K562 (cell line): ENCODE results near the gene TPMT. TPM values are rescaled to one million over a fixed set of nuclear protein-coding genes. Genes with fewer than 3 reads are reported as not detected.

Experiments used
- ATAC-seq: fragments of 200-7000 bp; cut with Tn5 transposase; 3 replicates; pipeline ENCODE4 v1.9.1; 2020; ENCODE audit warnings: moderate library complexity
- BruUV-seq: library from RNA; stranded (reverse); fragments of 400-500 nt; replicated peaks from 2 replicates; lab custom pipeline; 2021; lab: Mats Ljungman, UMichigan
- CTCF ChIA-PET: fragments of 300-600 bp; formaldehyde crosslinking; extraction: SDS; loops from one replicate; lab custom pipeline; 2021; ENCODE audit warnings: low intra/inter-chr PET ratio; lab: Yijun Ruan, JAX
- POLR2A ChIA-PET: fragments of 300-600, 350-650 bp; sonication (Branson Sonifier 250); formaldehyde crosslinking; extraction: SDS; loops from one replicate; lab custom pipeline; 2021; ENCODE audit warnings: antibody characterized with exemption, inconsistent platforms; lab: Yijun Ruan, JAX
- DNase-seq, 4 experiments: peaks; one replicate each; pipeline versions ENCODE4 v3.0.0 to v3.0.0-alpha.2; 2011 to 2018; ENCODE audit warnings: low spot score in 3 of 4, mixed read lengths in 3 of 4; ENCODE audit errors: extremely low read depth in 1 of 4
- FAIRE-seq: peaks from 2 replicates; lab custom pipeline; 2011; peaks lifted over from hg19 to GRCh38; lab: Jason Lieb, UNC
- H2AFZ ChIP-seq: 2 replicates; pipeline ENCODE4 v1.6.0; 2011; ENCODE audit warnings: low read depth, low read length, control low read depth, inconsistent platforms
- H3K27ac ChIP-seq: fragments of 200-600 bp; 3 replicates; pipeline ENCODE4 v1.8.0; 2011; ENCODE audit warnings: low read depth, mild to moderate bottlenecking, control low read depth, inconsistent platforms, low read length, moderate library complexity, mixed read lengths; ENCODE audit errors: extremely low read depth
- H3K27me3 ChIP-seq, 2 experiments: fragments of 300-600 bp in 1 of 2; 2 replicates in 1 of 2; 3 replicates in 1 of 2; pipeline versions ENCODE4 v1.6.0 to v1.8.0; 2011; ENCODE audit warnings: inconsistent platforms in 2 of 2, low read length in 2 of 2, mild to moderate bottlenecking in 1 of 2, mixed read lengths in 1 of 2, moderate library complexity in 1 of 2; ENCODE audit not compliant: control insufficient read depth in 2 of 2, insufficient read depth in 2 of 2
- H3K36me3 ChIP-seq: fragments of 300-600 bp; 3 replicates; pipeline ENCODE4 v1.8.0; 2011; ENCODE audit warnings: mild to moderate bottlenecking, low read length, inconsistent platforms; ENCODE audit not compliant: control insufficient read depth, insufficient read depth
- H3K4me1 ChIP-seq, 2 experiments: fragments of 200-600 bp in 1 of 2; replicated peaks in 1 of 2; 2 replicates in 1 of 2; 3 replicates in 1 of 2; pipeline versions ENCODE4 v1.5.1 to v1.8.0; 2011; ENCODE audit warnings: inconsistent platforms in 2 of 2, low read length in 2 of 2, mild to moderate bottlenecking in 1 of 2, mixed read lengths in 1 of 2, moderate library complexity in 1 of 2; ENCODE audit not compliant: control insufficient read depth in 2 of 2, insufficient read depth in 2 of 2
- H3K4me2 ChIP-seq: 2 replicates; pipeline ENCODE4 v1.6.1; 2011; ENCODE audit warnings: low read length, control low read depth, inconsistent platforms, mixed read lengths; ENCODE audit not compliant: insufficient read depth
- H3K4me3 ChIP-seq: fragments of 200-600 bp; sonication (generic), shearing (Covaris generic); 2 replicates; pipeline ENCODE4 v1.5.1; 2016; ENCODE audit warnings: control low read depth, inconsistent platforms
- H3K79me2 ChIP-seq: fragments of 200-600 bp; 3 replicates; pipeline ENCODE4 v1.8.0; 2011; ENCODE audit warnings: low read length, inconsistent platforms; ENCODE audit not compliant: control insufficient read depth, insufficient read depth
- H3K9ac ChIP-seq, 2 experiments: 2 replicates each; pipeline versions ENCODE4 v1.6.0 to v1.6.1; 2011; ENCODE audit warnings: low read depth in 2 of 2, low read length in 2 of 2, control low read depth in 1 of 2, inconsistent platforms in 1 of 2, mild to moderate bottlenecking in 1 of 2, mixed read lengths in 1 of 2; ENCODE audit not compliant: insufficient read depth in 1 of 2
- H3K9me1 ChIP-seq: one replicate; pipeline ENCODE4 v1.6.0; 2011; ENCODE audit warnings: inconsistent platforms, mild to moderate bottlenecking, low read length, moderate library complexity; ENCODE audit not compliant: control insufficient read depth, insufficient read depth
- H3K9me3 ChIP-seq: replicated peaks from 2 replicates; pipeline ENCODE4 v1.5.1; 2011; ENCODE audit warnings: low read depth, low read length, inconsistent platforms; ENCODE audit not compliant: control insufficient read depth, insufficient read depth
- H4K20me1 ChIP-seq: replicated peaks from 2 replicates; pipeline ENCODE4 v1.6.1; 2011; ENCODE audit warnings: low read length, inconsistent platforms, mixed read lengths; ENCODE audit not compliant: control insufficient read depth, insufficient read depth
- FOXM1 ChIP-seq, 2 experiments: fragments of 450-650 bp in 1 of 2; sonication (generic) in 1 of 2; formaldehyde crosslinking in 1 of 2; IDR thresholded peaks; 2 replicates each; pipeline versions ENCODE4 v1.6.1 to v1.9.0; 2017 to 2022; ENCODE audit warnings: low read depth in 2 of 2, mild to moderate bottlenecking in 2 of 2, missing genetic modification reagents in 1 of 2, moderate library complexity in 1 of 2
- FOXP1 ChIP-seq: sonication (generic); formaldehyde crosslinking; IDR thresholded peaks from 2 replicates; pipeline ENCODE4 v1.8.0; 2022; ENCODE audit warnings: mild to moderate bottlenecking, missing genetic modification reagents
- HEY1 ChIP-seq: fragments of 250-450 bp; sonication (Bioruptor Pico); IDR thresholded peaks from 2 replicates; pipeline ENCODE4 v1.5.0; 2020; ENCODE audit warnings: mild to moderate bottlenecking, moderate library complexity, borderline replicate concordance
- HNRNPL ChIP-seq: fragments of 200-400 bp; formaldehyde crosslinking; IDR thresholded peaks from 2 replicates; pipeline ENCODE4 v1.6.1; 2017; ENCODE audit warnings: low read depth, mild to moderate bottlenecking, low read length
- HSF4 ChIP-seq: fragments of 250-450 bp; sonication (Bioruptor Pico); IDR thresholded peaks from 2 replicates; pipeline ENCODE4 v2.1.2; 2022; ENCODE audit warnings: mild to moderate bottlenecking, moderate library complexity, borderline replicate concordance
- IRF2 ChIP-seq: sonication (generic); formaldehyde crosslinking; IDR thresholded peaks from 2 replicates; pipeline ENCODE4 v1.8.1; 2022; ENCODE audit warnings: mild to moderate bottlenecking, missing genetic modification reagents
- KHSRP ChIP-seq: fragments of 450-650 bp; IDR thresholded peaks from 2 replicates; pipeline ENCODE4 v1.6.1; 2017
- MTA1 ChIP-seq: fragments of 450-650 bp; IDR thresholded peaks from 2 replicates; pipeline ENCODE4 v1.6.1; 2017; ENCODE audit warnings: borderline replicate concordance
- NFE2L1 ChIP-seq: fragments of 450-650 bp; IDR thresholded peaks from 2 replicates; pipeline ENCODE4 v1.6.1; 2016; ENCODE audit warnings: missing genetic modification characterization, low read depth, mild to moderate bottlenecking, missing compliant biosample characterization, moderate library complexity, borderline replicate concordance
- PRPF4 ChIP-seq: fragments of 200-400 bp; formaldehyde crosslinking; IDR thresholded peaks from one replicate; pipeline ENCODE4 v1.6.1; 2017; ENCODE audit warnings: low read length, low read depth, mild to moderate bottlenecking; ENCODE audit not compliant: insufficient read depth, poor library complexity, severe bottlenecking
- SMAD3 ChIP-seq: fragments of 450-650 bp; formaldehyde crosslinking; conservative IDR thresholded peaks from 2 replicates; pipeline ENCODE4 v1.4.0; 2020; ENCODE audit warnings: mild to moderate bottlenecking
- SPI1 ChIP-seq: IDR thresholded peaks from 2 replicates; pipeline ENCODE4 v1.6.1; 2011; ENCODE audit warnings: low read depth, low read length, control low read depth, borderline replicate concordance
- ZNF644 ChIP-seq: fragments of 200-800 bp; sonication (Bioruptor generic); IDR thresholded peaks from 2 replicates; pipeline ENCODE4 v1.6.1; 2016; ENCODE audit warnings: low read depth, missing genetic modification characterization, missing compliant biosample characterization
- ZNF75A ChIP-seq: fragments of 450-650 bp; formaldehyde crosslinking; IDR thresholded peaks from 2 replicates; pipeline ENCODE4 v1.4.0; 2020; ENCODE audit warnings: mild to moderate bottlenecking
- ZNF830 ChIP-seq: fragments of 250-450 bp; sonication (Bioruptor Pico); IDR thresholded peaks from 2 replicates; pipeline ENCODE4 v1.5.0; 2021; ENCODE audit warnings: mild to moderate bottlenecking
- WGBS: fragments of 100-300 bp; shearing (Covaris generic); methylation state at CpG from one replicate; pipeline ENCODE4 v1.1.6; 2016; ENCODE audit warnings: low coverage, mixed read lengths; ENCODE audit not compliant: insufficient coverage; ENCODE audit errors: missing lambda C conversion rate; 5-methylcytosine and 5-hydroxymethylcytosine counted together
- in situ Hi-C: fragments of 300-500 bp; cut with MboI; formaldehyde crosslinking; loops from 4 replicates; pipeline ENCODE4 v1.15.0; 2018; ENCODE audit warnings: inconsistent platforms, mixed read lengths
- intact Hi-C: fragments of 100-400 bp; cut with micrococcal nuclease; formaldehyde crosslinking; loops from 2 replicates; pipeline ENCODE4 v1.14.2; 2022
- polyA plus RNA-seq, 8 experiments: library from polyadenylated mRNA; depleted of rRNA in 4 of 8; stranded (reverse) in 5 of 8; unstranded in 3 of 8; fragments of >200 nt; fragmentation: Nextera tagmentation in 2 of 8; fragmentation: Illumina TruSeq in 1 of 8; extraction: Ambion mirVana in 2 of 8; extraction: Trizol in 1 of 8; gene quantifications; 2 replicates each; pipeline versions ENCODE4 v1.2.1 to v1.2.3, GENCODE V29; 2011 to 2014; ENCODE audit warnings: inconsistent platforms in 1 of 8, missing spikeins in 1 of 8
- total RNA-seq, 7 experiments: library from RNA; depleted of rRNA in 6 of 7; stranded (reverse); fragments of >200 nt in 6 of 7; fragmentation: Illumina TruSeq in 2 of 7; extraction: Trizol in 2 of 7; gene quantifications; 2 replicates each; pipeline versions ENCODE4 v1.2.1 to v1.2.3, GENCODE V29; 2011 to 2021; ENCODE audit warnings: low replicate concordance in 1 of 7
- TF ChIP-seq, protein P1 (sequence below), 2 experiments: IDR thresholded peaks; 2 replicates each; pipeline ENCODE4 v1.6.1; 2011; ENCODE audit warnings: borderline replicate concordance in 1 of 2, control low read depth in 1 of 2, low read depth in 1 of 2, low read length in 1 of 2, mild to moderate bottlenecking in 1 of 2, mixed read lengths in 1 of 2, moderate library complexity in 1 of 2; ENCODE audit not compliant: insufficient read depth in 1 of 2, insufficient read length in 1 of 2, poor library complexity in 1 of 2, severe bottlenecking in 1 of 2; ENCODE audit errors: extremely low read depth in 1 of 2
- TF ChIP-seq, protein P2 (sequence below): fragments of 250-450 bp; sonication (Bioruptor Pico); IDR thresholded peaks from 2 replicates; pipeline ENCODE4 v1.4.0; 2020

Gene TPMT
- total and polyA plus RNA-seq, 9 of the 15 experiments (the other 6 are each of a cell fraction or from before 2014, with no cell fraction given) = 24.2 to 67.4 (median 46.5) TPM

DNA sequence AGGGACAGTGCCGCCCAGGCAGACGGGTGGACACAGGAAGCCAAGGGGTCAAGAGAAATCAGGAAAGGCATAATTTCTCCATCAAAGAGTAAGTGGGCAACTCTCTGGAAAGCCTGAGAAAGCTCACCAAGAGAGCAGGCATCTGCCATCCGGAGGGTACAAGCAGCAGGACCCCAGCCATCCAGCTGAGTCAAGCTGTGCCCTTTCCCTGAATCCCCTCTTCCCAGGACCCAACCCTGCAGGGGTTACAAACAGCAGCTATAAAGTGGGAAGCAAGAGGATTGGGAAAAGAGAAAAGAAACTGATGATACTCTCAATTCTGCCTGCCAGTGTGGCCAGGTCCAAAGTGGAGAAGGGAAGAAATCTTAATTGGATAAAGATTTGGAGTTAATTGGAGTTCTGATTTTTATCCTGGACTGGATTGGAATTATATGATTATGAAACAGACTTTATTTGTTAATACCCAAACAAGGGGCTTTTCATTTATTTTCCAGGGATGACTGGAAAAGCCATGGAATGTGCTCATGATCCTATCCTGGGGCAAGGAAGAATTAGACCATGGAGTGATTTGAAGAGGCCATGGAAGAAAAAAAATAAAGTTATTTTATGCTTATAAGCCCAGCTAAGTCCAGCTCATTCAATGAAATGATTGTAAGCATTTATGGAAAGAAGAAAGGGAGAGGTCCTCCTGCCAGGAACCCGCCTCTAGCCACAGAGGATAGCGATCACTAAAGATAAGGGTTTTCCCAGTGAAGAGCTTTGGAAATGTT lies 67.3 kb downstream of the TPMT start:
- Histone ChIP-seq H3K4me1 (no peaks in the 10 kb centered on the region; a peak in 1 of 5 replicates), H3K9me3 (peaks cover 25% of the 10 kb centered on the region), H4K20me1 (no peaks in the 10 kb centered on the region), H3K79me2 (no peaks in the 10 kb centered on the region), H3K4me2 (no peak overlapping the region), H3K36me3 (no peaks in the 10 kb centered on the region), H3K9me1 (no peaks in the 10 kb centered on the region), H3K27ac (no peak overlapping the region), H3K4me3 (no peak overlapping the region), H2AFZ (no peak overlapping the region), H3K9ac (no peak overlapping the region), H3K27me3 (no peaks in the 10 kb centered on the region)
- no peak for ATAC-seq
- intact Hi-C loops (no loop called here), in situ Hi-C loops (no loop called here)
- 41% methylated on average over 5 of the region's 5 CpGs for WGBS
- DNase-seq = no peak
- BruUV-seq = no TSS peak
- POLR2A ChIA-PET = no interaction called here
- no peak for FAIRE-seq
- CTCF ChIA-PET = no interaction called here
- TF ChIP-seq, protein P1, sequence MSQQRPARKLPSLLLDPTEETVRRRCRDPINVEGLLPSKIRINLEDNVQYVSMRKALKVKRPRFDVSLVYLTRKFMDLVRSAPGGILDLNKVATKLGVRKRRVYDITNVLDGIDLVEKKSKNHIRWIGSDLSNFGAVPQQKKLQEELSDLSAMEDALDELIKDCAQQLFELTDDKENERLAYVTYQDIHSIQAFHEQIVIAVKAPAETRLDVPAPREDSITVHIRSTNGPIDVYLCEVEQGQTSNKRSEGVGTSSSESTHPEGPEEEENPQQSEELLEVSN (IDR thresholded peaks at IDR 0.05; ENCODE audit: borderline replicate concordance in 1 of 2, extremely low read depth in 1 of 2, insufficient read depth in 1 of 2, insufficient read length in 1 of 2, low read depth in 1 of 2, low read length in 1 of 2, poor library complexity in 1 of 2, severe bottlenecking in 1 of 2) = no peak
- TF ChIP-seq FOXM1 (IDR thresholded peaks at IDR 0.05; ENCODE audit: low read depth) (no peak), FOXM1 (CRISPR knock-in tag; IDR thresholded peaks at IDR 0.05; ENCODE audit: low read depth) (no peak), PRPF4 (no peak), HEY1 (no peak), HNRNPL (no peak), KHSRP (no peak), FOXP1 (CRISPR knock-in tag) (no peak), SPI1 (no peak), ZNF830 (no peak), NFE2L1 (tag) (no peak), SMAD3 (CRISPR knock-in tag) (no peak), ZNF644 (tag) (no peak), HSF4 (CRISPR knock-in tag) (no peak), IRF2 (CRISPR knock-in tag) (no peak), MTA1 (no peak), ZNF75A (CRISPR knock-in tag) (no peak)
- TF ChIP-seq, protein P2, sequence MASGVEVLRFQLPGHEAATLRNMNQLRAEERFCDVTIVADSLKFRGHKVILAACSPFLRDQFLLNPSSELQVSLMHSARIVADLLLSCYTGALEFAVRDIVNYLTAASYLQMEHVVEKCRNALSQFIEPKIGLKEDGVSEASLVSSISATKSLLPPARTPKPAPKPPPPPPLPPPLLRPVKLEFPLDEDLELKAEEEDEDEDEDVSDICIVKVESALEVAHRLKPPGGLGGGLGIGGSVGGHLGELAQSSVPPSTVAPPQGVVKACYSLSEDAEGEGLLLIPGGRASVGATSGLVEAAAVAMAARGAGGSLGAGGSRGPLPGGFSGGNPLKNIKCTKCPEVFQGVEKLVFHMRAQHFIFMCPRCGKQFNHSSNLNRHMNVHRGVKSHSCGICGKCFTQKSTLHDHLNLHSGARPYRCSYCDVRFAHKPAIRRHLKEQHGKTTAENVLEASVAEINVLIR = no peak
